H1 (cell line): ENCODE data around the gene NIPAL3. TPM values are rescaled to one million over a fixed set of nuclear protein-coding genes. Genes with fewer than 3 reads are reported as not detected.
A peak's percentile ranks its signal among the peaks of the same experiment; 100 is the strongest.

Source experiments
- CTCF ChIA-PET: fragments of 300-600 bp; sonication (Branson Sonifier 250); formaldehyde crosslinking; loops from one replicate; lab custom pipeline; 2021; ENCODE audit not compliant: partially characterized antibody; lab: Charles Lee
- POLR2A ChIA-PET: fragments of 300-600 bp; sonication (Branson Sonifier 250); formaldehyde crosslinking; loops from one replicate; lab custom pipeline; 2021; ENCODE audit warnings: inconsistent platforms; ENCODE audit not compliant: partially characterized antibody; lab: Charles Lee
- DNase-seq, 2 experiments: peaks; one replicate each; pipeline versions ENCODE4 v3.0.0 to v3.0.0-alpha.2; 2010 to 2022; ENCODE audit warnings: low spot score in 2 of 2, low read depth in 1 of 2, mixed read lengths in 1 of 2
- FAIRE-seq: peaks from 2 replicates; lab custom pipeline; 2011; peaks lifted over from hg19 to GRCh38; lab: Jason Lieb, UNC
- H2AFZ ChIP-seq: 2 replicates; pipeline ENCODE4 v1.8.1; 2012; ENCODE audit warnings: low read length, inconsistent platforms
- H2AK5ac ChIP-seq: 2 replicates; pipeline ENCODE4 v1.6.1; 2013; ENCODE audit warnings: low read depth, low read length
- H2BK120ac ChIP-seq: replicated peaks from 2 replicates; pipeline ENCODE3; 2013; ENCODE audit warnings: low read depth, low read length, inconsistent platforms
- H2BK12ac ChIP-seq: 2 replicates; pipeline ENCODE4 v1.6.1; 2013; ENCODE audit warnings: low read depth, low read length
- H2BK15ac ChIP-seq: 2 replicates; pipeline ENCODE4 v1.6.1; 2013; ENCODE audit warnings: low read length
- H2BK20ac ChIP-seq: 2 replicates; pipeline ENCODE4 v1.6.1; 2013; ENCODE audit warnings: low read length
- H2BK5ac ChIP-seq: 2 replicates; pipeline ENCODE4 v1.6.1; 2013; ENCODE audit warnings: low read depth, low read length
- H3K14ac ChIP-seq: 2 replicates; pipeline ENCODE4 v1.6.1; 2013; ENCODE audit warnings: inconsistent platforms; ENCODE audit not compliant: insufficient read length
- H3K18ac ChIP-seq: 2 replicates; pipeline ENCODE4 v1.6.1; 2013; ENCODE audit warnings: low read length; ENCODE audit errors: extremely low read depth
- H3K23ac ChIP-seq: 2 replicates; pipeline ENCODE4 v1.6.1; 2013; ENCODE audit warnings: inconsistent platforms; ENCODE audit not compliant: insufficient read length
- H3K23me2 ChIP-seq: 2 replicates; pipeline ENCODE4 v1.6.1; 2013; ENCODE audit warnings: low read depth, low read length
- H3K27ac ChIP-seq: 2 replicates; pipeline ENCODE4 v1.6.1; 2011; ENCODE audit warnings: low read depth, low read length, inconsistent platforms
- H3K27me3 ChIP-seq, 4 experiments: replicated peaks in 1 of 4; 1 replicate in 1 of 4; 2 replicates in 3 of 4; pipeline versions ENCODE4 v1.6.1 to v1.8.1; 2011 to 2013; ENCODE audit warnings: low read length in 3 of 4, mild to moderate bottlenecking in 3 of 4, inconsistent platforms in 2 of 4, mixed read lengths in 2 of 4, moderate library complexity in 1 of 4; ENCODE audit not compliant: control insufficient read depth in 3 of 4, insufficient read depth in 3 of 4; ENCODE audit errors: extremely low read depth in 1 of 4
- H3K36me3 ChIP-seq, 4 experiments: 2 replicates each; pipeline versions ENCODE4 v1.6.1 to v1.8.1; 2011 to 2013; ENCODE audit warnings: mild to moderate bottlenecking in 4 of 4, low read length in 3 of 4, moderate library complexity in 2 of 4, control low read depth in 1 of 4, inconsistent platforms in 1 of 4; ENCODE audit not compliant: insufficient read depth in 4 of 4, control insufficient read depth in 2 of 4
- H3K4ac ChIP-seq: replicated peaks from 2 replicates; pipeline ENCODE3; 2013; ENCODE audit warnings: low read length, low read depth, mixed read lengths, inconsistent platforms; ENCODE audit not compliant: insufficient read length
- H3K4me1 ChIP-seq, 4 experiments: replicated peaks in 1 of 4; 1 replicate in 1 of 4; 2 replicates in 3 of 4; pipeline versions ENCODE4 v1.6.1 to v1.8.1; 2011 to 2013; ENCODE audit warnings: low read length in 3 of 4, inconsistent platforms in 2 of 4, mixed read lengths in 1 of 4; ENCODE audit not compliant: insufficient read depth in 4 of 4, control insufficient read depth in 3 of 4
- H3K4me2 ChIP-seq, 2 experiments: 2 replicates each; pipeline versions ENCODE4 v1.6.1 to v1.8.1; 2011 to 2013; ENCODE audit warnings: low read depth in 2 of 2, low read length in 2 of 2, control low read depth in 1 of 2, inconsistent platforms in 1 of 2, mild to moderate bottlenecking in 1 of 2; ENCODE audit not compliant: insufficient read depth in 1 of 2
- H3K4me3 ChIP-seq, 4 experiments: fragments of 200-600, 300-600 bp in 1 of 4; sonication (generic), shearing (Covaris generic), sonication (Bioruptor Twin) in 1 of 4; 2 replicates each; pipeline versions ENCODE4 v1.5.1 to v1.8.1; 2011 to 2016; ENCODE audit warnings: low read length in 4 of 4, low read depth in 3 of 4, control low read depth in 2 of 4, inconsistent platforms in 2 of 4, mild to moderate bottlenecking in 2 of 4, mixed read lengths in 1 of 4, moderate library complexity in 1 of 4; ENCODE audit not compliant: insufficient read depth in 2 of 4; ENCODE audit errors: extremely low read depth in 1 of 4
- H3K56ac ChIP-seq: replicated peaks from 2 replicates; pipeline ENCODE3; 2013; ENCODE audit warnings: low read depth, mild to moderate bottlenecking, mixed read lengths, low read length, inconsistent platforms; ENCODE audit not compliant: insufficient read length
- H3K79me1 ChIP-seq: 2 replicates; pipeline ENCODE4 v1.6.1; 2013; ENCODE audit warnings: low read depth, low read length, control low read depth
- H3K79me2 ChIP-seq, 2 experiments: 2 replicates each; pipeline versions ENCODE4 v1.6.1 to v1.8.1; 2012 to 2013; ENCODE audit warnings: low read length in 2 of 2, mild to moderate bottlenecking in 2 of 2, inconsistent platforms in 1 of 2; ENCODE audit not compliant: insufficient read depth in 2 of 2, control insufficient read depth in 1 of 2
- H3K9ac ChIP-seq, 4 experiments: replicated peaks in 1 of 4; 1 replicate in 1 of 4; 2 replicates in 3 of 4; pipeline versions ENCODE4 v1.6.1 to v1.8.1; 2011 to 2013; ENCODE audit warnings: low read depth in 3 of 4, low read length in 3 of 4, control low read depth in 2 of 4, mild to moderate bottlenecking in 2 of 4, moderate library complexity in 2 of 4, inconsistent platforms in 1 of 4; ENCODE audit errors: extremely low read depth in 1 of 4
- H3K9me3 ChIP-seq, 2 experiments: 2 replicates each; pipeline versions ENCODE4 v1.6.1 to v1.8.1; 2012 to 2013; ENCODE audit warnings: mild to moderate bottlenecking in 2 of 2, moderate library complexity in 2 of 2, control low read depth in 1 of 2, inconsistent platforms in 1 of 2, low read depth in 1 of 2, low read length in 1 of 2, mixed read lengths in 1 of 2; ENCODE audit not compliant: insufficient read depth in 2 of 2
- H4K20me1 ChIP-seq, 2 experiments: replicated peaks in 1 of 2; 2 replicates each; pipeline versions ENCODE3 to v1.8.1; 2011 to 2013; ENCODE audit warnings: inconsistent platforms in 2 of 2, low read length in 2 of 2, mild to moderate bottlenecking in 1 of 2; ENCODE audit not compliant: insufficient read depth in 2 of 2, control insufficient read depth in 1 of 2
- H4K5ac ChIP-seq: 2 replicates; pipeline ENCODE4 v1.6.1; 2013; ENCODE audit warnings: low read length, low read depth, mixed read lengths, inconsistent platforms; ENCODE audit not compliant: insufficient read length
- H4K8ac ChIP-seq: 2 replicates; pipeline ENCODE4 v1.8.0; 2013; ENCODE audit warnings: mild to moderate bottlenecking, moderate library complexity, low read length, inconsistent platforms; ENCODE audit not compliant: insufficient read depth; ENCODE audit errors: extremely low read depth
- H4K91ac ChIP-seq: replicated peaks from 2 replicates; pipeline ENCODE3; 2013; ENCODE audit warnings: low read length, mixed read lengths, inconsistent platforms; ENCODE audit not compliant: insufficient read length
- CHD2 ChIP-seq: IDR thresholded peaks from 2 replicates; pipeline ENCODE4 v1.6.1; 2012; ENCODE audit warnings: low read length, improper control_type of control experiment
- KDM4A ChIP-seq: IDR thresholded peaks from one replicate; pipeline ENCODE4 v1.7.1; 2012; ENCODE audit warnings: low read depth, mild to moderate bottlenecking, moderate library complexity, low read length, inconsistent platforms; ENCODE audit not compliant: severe bottlenecking
- RXRA ChIP-seq: IDR thresholded peaks from 2 replicates; pipeline ENCODE4 v1.6.1; 2011; ENCODE audit warnings: low read depth, mild to moderate bottlenecking, low read length, moderate library complexity; ENCODE audit not compliant: insufficient read depth
- SUZ12 ChIP-seq: fragments of 200-600 bp; sonication (generic); IDR thresholded peaks from 2 replicates; pipeline ENCODE4 v1.6.1; 2012; ENCODE audit warnings: mild to moderate bottlenecking, inconsistent platforms, low read length, moderate library complexity, mixed read lengths
- YY1 ChIP-seq: IDR thresholded peaks from 2 replicates; pipeline ENCODE4 v1.6.1; 2011; ENCODE audit warnings: low read depth, mild to moderate bottlenecking, low read length
- WGBS, 2 experiments: shearing (Covaris generic) in 1 of 2; methylation state at CpG; one replicate each; pipeline versions ENCODE4 v1.1.6 to v1.1.7; 2013 to 2015; ENCODE audit warnings: low lambda C conversion rate in 2 of 2, mixed read lengths in 2 of 2, inconsistent platforms in 1 of 2, low coverage in 1 of 2, missing lambda C conversion rate in 1 of 2; ENCODE audit not compliant: insufficient replicate concordance in 2 of 2, insufficient coverage in 1 of 2, insufficient read length in 1 of 2; ENCODE audit errors: extremely low coverage in 1 of 2, missing lambda C conversion rate in 1 of 2; 5-methylcytosine and 5-hydroxymethylcytosine counted together
- polyA plus RNA-seq, 7 experiments: library from polyadenylated mRNA; depleted of rRNA in 3 of 7; stranded (reverse) in 5 of 7; unstranded in 2 of 7; fragments of >200 nt in 5 of 7; fragments of 200-250 nt in 2 of 7; gene quantifications; 1 replicate in 5 of 7; 2 replicates in 1 of 7; 4 replicates in 1 of 7; pipeline versions ENCODE4 v1.2.1 to v1.2.3, GENCODE V29; 2011 to 2013; ENCODE audit warnings: missing spikeins in 2 of 7, mixed read lengths in 2 of 7
- total RNA-seq: library from RNA; stranded (reverse); fragmentation: NEBNext Ultra II Directional; extraction: Animal tissue kit (Norgen Biotek cat#: 25700); gene quantifications from 2 replicates; pipeline ENCODE4 v1.2.1, GENCODE V29; 2021
- TF ChIP-seq, protein P1 (sequence below): IDR thresholded peaks from 2 replicates; pipeline ENCODE4 v1.6.1; 2012; ENCODE audit warnings: inconsistent platforms
- TF ChIP-seq, protein P2 (sequence below), 3 experiments: IDR thresholded peaks; 1 replicate in 2 of 3; 2 replicates in 1 of 3; pipeline versions ENCODE4 v1.5.1 to v1.6.1; 2011; ENCODE audit warnings: low read length in 3 of 3, mild to moderate bottlenecking in 3 of 3, inconsistent platforms in 2 of 3, low read depth in 1 of 3, moderate library complexity in 1 of 3; ENCODE audit not compliant: insufficient read depth in 1 of 3; ENCODE audit errors: control extremely low read depth in 1 of 3

Gene NIPAL3
- total and polyA plus RNA-seq, 2 of the 8 experiments (the other 6 are each of a cell fraction or from before 2014, with no cell fraction given) = 8.8 to 11.0 TPM

DNA sequence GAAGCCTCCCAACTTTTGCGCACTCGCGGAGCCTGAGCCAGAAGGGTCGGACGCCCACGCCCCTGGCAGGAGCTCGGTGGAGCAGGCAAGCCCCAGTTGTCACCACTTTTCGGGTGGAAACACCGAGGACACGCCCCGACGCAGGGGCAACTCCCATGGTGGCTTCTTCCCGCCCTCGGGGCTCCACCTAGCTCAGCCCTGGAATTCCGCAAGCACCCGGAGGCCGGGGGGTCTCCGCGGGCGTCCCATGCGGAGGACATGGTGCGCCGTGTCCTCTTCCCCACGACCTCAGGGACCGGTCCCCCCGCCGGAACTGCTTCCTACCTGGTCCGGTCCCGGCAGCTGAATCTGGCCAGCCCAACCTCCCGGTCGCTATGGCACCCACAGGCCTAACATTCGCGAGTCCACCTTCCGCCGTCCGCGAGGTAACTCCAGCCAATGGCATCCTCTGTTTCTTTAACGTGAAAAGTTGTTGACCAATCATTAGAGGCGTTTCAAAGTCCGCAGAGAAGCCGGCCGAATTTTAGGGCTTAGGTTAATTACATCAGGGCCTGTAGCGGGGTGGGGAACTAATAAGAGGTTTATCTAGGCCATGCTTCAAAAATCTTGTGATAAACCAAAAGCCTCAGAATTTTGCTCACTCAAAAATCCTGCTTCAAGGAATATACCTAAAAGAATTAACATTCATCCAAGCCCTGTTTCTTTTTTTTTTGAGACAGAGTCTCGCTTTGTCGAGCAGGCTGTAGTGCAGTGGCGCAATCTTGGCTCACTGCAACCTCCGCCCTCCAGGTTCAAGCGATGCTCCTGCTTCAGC is 2.0 kb upstream of the NIPAL3 start, which contains the start of gene STPG1:
TSS of gene STPG1 (minus strand) at position 433 of the 814 bp plus-strand sequence. CDS start 12,394 bp downstream, outside the sequence.
- H3K23me2 ChIP-seq = peaks cover 11% of the 10 kb centered on the region
- no peak within 1 kb of the TSS for H2BK15ac ChIP-seq
- H3K4me1 ChIP-seq = peaks cover 0 to 6% (median under 1%) of the 10 kb centered on the region in 4 experiments; a peak in 3 of 7 replicates
- H3K27ac ChIP-seq = peak within 1 kb of the TSS; percentile 53; the same call in 1 of the 2 replicates
- no peak within 1 kb of the TSS for H2BK120ac ChIP-seq
- no peak within 1 kb of the TSS for H2BK12ac ChIP-seq
- WGBS, 2 experiments = 11% methylated on average over 48 of the region's 48 CpGs; no CpG with 5 or more reads in 1 of the 2 experiments
- ChIA-PET POLR2A (interaction anchor here (0.6 to 2.3 kb wide), 7 partner anchors 10 to 263 kb away, joined by 3 to 7 read pairs (median 3); no protein-coding TSS in a partner anchor), CTCF (interaction anchor here (0.9 to 5.6 kb wide), 10 partner anchors 8 to 303 kb away, joined by 3 to 33 read pairs (median 6); no protein-coding TSS in a partner anchor)
- no peaks in the 10 kb centered on the region for H3K36me3 ChIP-seq
- H2AK5ac ChIP-seq = no peak within 1 kb of the TSS
- no peak within 1 kb of the TSS for H3K56ac ChIP-seq
- DNase-seq (peak; percentile 82 to 89), FAIRE-seq (no peak)
- H3K9me3 ChIP-seq = no peaks in the 10 kb centered on the region
- no peak within 1 kb of the TSS for H3K14ac ChIP-seq
- H3K79me2 ChIP-seq = 0 out of 4 replicates have a peak, but pooled peaks cover 0 to 3% of the 10 kb centered on the region in 2 experiments
- no peak within 1 kb of the TSS for H2BK20ac ChIP-seq
- 0 out of 2 replicates have a peak within 1 kb of the TSS, but pooled peaks have one; percentile 36 for H2BK5ac ChIP-seq
- H2AFZ ChIP-seq = peak within 1 kb of the TSS; percentile 55; the same call in 1 of the 2 replicates
- no peaks in the 10 kb centered on the region for H3K79me1 ChIP-seq
- H3K9ac ChIP-seq = peak within 1 kb of the TSS; percentile 22 to 79 (median 70)
- no peak within 1 kb of the TSS for H3K23ac ChIP-seq
- H3K18ac ChIP-seq = peak within 1 kb of the TSS; percentile 60; the same call in 1 of the 2 replicates
- H3K4me2 ChIP-seq = peak within 1 kb of the TSS; percentile 80 to 97
- H4K5ac ChIP-seq = peak within 1 kb of the TSS; percentile 24
- H3K4me3 ChIP-seq = peak within 1 kb of the TSS; percentile 60 to 85 (median 77)
- H3K27me3 ChIP-seq = no peaks in the 10 kb centered on the region
- H4K20me1 ChIP-seq = no peaks in the 10 kb centered on the region
- H3K4ac ChIP-seq = no peak within 1 kb of the TSS
- H4K8ac ChIP-seq = peak within 1 kb of the TSS; percentile 77; the same call in 1 of the 2 replicates
- no peak within 1 kb of the TSS for H4K91ac ChIP-seq
- TF ChIP-seq, protein P1, sequence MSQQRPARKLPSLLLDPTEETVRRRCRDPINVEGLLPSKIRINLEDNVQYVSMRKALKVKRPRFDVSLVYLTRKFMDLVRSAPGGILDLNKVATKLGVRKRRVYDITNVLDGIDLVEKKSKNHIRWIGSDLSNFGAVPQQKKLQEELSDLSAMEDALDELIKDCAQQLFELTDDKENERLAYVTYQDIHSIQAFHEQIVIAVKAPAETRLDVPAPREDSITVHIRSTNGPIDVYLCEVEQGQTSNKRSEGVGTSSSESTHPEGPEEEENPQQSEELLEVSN = peak; percentile 14; the same call in 1 of the 2 replicates
- TF ChIP-seq, protein P2, sequence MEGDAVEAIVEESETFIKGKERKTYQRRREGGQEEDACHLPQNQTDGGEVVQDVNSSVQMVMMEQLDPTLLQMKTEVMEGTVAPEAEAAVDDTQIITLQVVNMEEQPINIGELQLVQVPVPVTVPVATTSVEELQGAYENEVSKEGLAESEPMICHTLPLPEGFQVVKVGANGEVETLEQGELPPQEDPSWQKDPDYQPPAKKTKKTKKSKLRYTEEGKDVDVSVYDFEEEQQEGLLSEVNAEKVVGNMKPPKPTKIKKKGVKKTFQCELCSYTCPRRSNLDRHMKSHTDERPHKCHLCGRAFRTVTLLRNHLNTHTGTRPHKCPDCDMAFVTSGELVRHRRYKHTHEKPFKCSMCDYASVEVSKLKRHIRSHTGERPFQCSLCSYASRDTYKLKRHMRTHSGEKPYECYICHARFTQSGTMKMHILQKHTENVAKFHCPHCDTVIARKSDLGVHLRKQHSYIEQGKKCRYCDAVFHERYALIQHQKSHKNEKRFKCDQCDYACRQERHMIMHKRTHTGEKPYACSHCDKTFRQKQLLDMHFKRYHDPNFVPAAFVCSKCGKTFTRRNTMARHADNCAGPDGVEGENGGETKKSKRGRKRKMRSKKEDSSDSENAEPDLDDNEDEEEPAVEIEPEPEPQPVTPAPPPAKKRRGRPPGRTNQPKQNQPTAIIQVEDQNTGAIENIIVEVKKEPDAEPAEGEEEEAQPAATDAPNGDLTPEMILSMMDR (IDR thresholded peaks at IDR 0.05; ENCODE audit: control extremely low read depth in 1 of 3, insufficient read depth in 1 of 3, low read depth in 1 of 3, low read length in 3 of 3) = no peak
- TF ChIP-seq RXRA (no peak), YY1 (no peak), CHD2 (peak; percentile 80), KDM4A (peak; percentile 93), SUZ12 (no peak)
